ENCODE measurements around the gene FPGT.
"Not testable (repeated sequence)": the region's sequence is repeated elsewhere in the genome, so short reads cannot be mapped to it uniquely, and the experiment has no call there.

Gene FPGT

GRCh38 chr1:74197657-74198552, at the start of gene FPGT, which contains the start of gene LRRIQ3:
Gene FPGT (plus strand): TSS chr1:74198242. CDS start chr1:74198279, 37 bp downstream.
Gene LRRIQ3 (minus strand): TSS chr1:74198176. CDS start chr1:74183684, 14,492 bp downstream.
- peak; percentile 94 for DNase-seq

GRCh38 chr1:74160046-74160445, 38.0 kb upstream of the FPGT start:
- DNase-seq: no peak

DNA sequence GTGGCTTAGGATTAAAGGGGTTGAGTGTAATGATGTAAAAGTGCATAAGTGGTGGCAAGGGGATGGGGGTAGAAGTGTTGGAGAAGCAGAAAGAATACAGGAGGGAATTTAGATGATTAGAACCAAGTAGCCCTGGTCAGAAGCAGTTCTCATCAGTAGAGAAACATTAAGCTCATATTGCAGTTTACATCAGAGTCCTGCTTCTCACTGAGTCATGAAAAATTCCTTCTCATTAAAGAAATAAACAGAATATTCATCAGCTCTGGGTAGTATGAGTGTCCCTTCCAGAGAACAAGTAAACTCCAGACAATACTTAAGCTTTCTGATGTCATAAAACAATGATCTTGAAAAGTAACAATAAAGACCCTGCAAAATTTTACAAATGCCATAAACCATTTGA, 36.5 kb upstream of the FPGT start:
- DNase-seq: no peak

DNA sequence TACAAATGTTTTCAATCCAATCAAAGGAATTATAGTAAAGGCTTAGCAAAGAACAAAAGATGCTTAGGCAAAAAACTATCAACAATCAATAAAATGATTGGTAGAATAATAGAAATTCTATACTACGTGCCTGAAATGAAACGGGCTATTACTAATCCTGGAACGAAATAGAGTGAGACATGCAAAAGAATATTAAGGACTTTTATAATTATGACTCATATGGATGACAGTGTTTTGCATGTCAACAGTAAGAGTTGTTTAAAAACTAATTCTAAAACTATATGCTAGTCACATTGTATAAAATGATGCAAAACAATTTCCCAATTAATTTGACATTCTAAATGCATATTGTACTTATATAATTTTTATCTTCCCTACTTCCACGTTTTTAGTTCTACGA, 35.7 kb upstream of the FPGT start:
- DNase-seq: no peak

DNA sequence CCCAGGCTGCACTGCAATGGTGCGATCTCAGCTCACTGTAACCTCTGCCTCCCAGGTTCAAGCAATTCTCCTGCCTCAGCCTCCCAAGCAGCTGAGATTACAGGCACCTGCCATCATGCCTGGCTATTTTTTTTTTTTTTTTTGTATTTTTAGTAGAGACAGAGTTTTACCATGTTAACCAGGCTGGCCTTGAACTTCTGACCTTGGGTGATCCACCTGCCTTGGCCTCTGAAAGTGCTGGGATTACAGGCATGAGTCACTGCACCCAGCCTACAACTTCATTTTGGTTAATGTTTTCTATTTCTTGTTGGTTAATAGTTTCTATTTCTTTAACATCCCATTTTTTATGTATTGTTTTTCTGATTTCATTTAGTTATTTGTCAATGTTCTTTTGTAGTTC, 23.6 kb upstream of the FPGT start:
- not testable (repeated sequence) for DNase-seq

GRCh38 chr1:74180490-74180889, 17.6 kb upstream of the FPGT start:
- DNase-seq: no peak

GRCh38 chr1:74193908-74194307, 4.1 kb upstream of the FPGT start:
- DNase-seq: no peak

- no peak for DNase-seq
Observed at GRCh38 chr1:74195339-74195738, 2.7 kb upstream of the FPGT start.

GRCh38 chr1:74197255-74197654, 787 bp upstream of the FPGT start:
- no peak for DNase-seq

- DNase-seq: no peak
Observed at GRCh38 chr1:74199504-74199903, 1.5 kb downstream of the FPGT start.

DNA sequence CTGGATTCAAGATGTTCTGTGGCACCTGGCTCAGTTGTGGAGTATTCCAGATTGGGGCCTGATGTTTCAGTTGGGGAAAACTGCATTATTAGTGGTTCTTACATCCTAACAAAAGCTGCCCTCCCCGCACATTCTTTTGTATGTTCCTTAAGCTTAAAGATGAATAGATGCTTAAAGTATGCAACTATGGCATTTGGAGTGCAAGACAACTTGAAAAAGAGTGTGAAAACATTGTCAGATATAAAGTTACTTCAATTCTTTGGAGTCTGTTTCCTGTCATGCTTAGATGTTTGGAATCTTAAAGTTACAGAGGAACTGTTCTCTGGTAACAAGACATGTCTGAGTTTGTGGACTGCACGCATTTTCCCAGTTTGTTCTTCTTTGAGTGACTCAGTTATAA, 7.2 kb downstream of the FPGT start:
- no peak for DNase-seq

DNA sequence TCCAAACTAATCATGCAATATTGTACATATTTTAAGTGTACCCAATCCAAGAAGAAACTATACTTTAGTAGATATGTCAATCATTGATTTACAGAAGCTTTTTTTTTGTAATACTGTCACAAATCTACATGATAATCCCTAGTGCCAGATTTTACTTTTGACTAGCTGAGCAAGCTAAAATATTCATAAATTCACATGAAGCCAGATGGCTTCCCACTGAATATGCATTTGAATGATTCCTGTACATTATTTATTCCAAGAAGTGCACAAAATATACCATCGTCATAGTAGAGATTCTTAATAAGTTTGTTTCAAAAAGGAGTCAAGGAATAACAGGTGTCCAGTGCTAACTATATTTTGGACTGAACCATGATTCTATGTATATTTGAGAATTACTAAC, 17.2 kb downstream of the FPGT start:
- DNase-seq: no peak

- no peak for DNase-seq
Observed at GRCh38 chr1:74222701-74223100, 24.7 kb downstream of the FPGT start.

DNA sequence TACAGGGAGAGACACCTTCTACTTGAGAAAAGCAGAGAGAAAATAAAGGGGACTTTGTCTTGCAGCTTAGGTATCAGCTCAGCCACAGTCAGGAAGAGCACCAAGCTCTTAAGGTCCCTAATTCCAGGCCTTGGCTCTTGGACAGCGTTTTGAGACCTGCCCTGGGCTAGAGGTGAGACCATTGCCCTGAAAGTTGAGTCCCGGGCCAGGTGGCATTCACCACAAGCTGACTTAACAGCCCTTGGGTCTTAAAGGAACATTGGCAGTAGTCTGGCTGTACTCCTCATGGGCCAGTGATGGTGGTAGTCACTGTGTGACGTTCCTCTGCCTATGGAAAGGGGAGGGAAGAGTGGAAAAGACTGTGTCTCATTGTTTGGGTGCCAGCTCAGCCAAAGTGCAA, 25.4 kb downstream of the FPGT start:
- DNase-seq: no peak

- DNase-seq: no peak
Observed at GRCh38 chr1:74235153-74235552, 37.1 kb downstream of the FPGT start, which contains the start of gene TNNI3K. Gene TNNI3K (plus strand): TSS chr1:74235387. CDS start chr1:74235452, 65 bp downstream.

GRCh38 chr1:74236440-74236839, 38.4 kb downstream of the FPGT start:
- no peak for DNase-seq

GRCh38 chr1:74237035-74237434, 39.0 kb downstream of the FPGT start:
- no peak for DNase-seq

GRCh38 chr1:74237787-74238186, 39.7 kb downstream of the FPGT start:
- DNase-seq: no peak

DNA sequence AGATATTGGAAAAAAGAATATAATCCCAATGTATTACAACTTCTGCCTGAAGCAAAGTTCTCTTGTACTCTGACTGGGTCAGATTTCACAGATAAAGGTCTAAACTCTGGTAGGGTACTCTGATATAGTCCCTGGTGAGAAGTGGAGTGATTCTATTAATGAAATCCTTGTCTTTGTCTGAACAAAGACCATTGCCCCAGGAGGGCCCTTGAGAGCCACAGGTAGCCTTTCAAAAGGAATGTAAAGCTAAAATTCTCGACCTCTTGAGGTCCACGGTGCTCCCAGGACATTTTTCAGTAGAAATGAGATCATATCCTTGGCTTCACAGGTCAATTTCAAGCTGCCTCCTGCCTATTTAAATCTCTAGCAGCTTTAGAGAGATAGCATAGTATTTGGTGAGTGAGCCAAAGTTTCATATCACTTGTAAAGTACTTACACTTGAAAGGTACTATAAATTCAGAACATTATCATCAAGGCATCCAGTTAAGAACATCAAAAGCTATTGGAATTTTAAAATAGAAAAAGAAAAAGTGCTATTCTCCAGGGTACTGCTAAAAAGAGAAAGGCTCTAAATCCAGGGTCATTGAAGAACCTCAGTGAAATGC, 47.2 kb downstream of the FPGT start:
- no peak for DNase-seq

- no peak for DNase-seq
Observed at GRCh38 chr1:74246315-74246714, 48.3 kb downstream of the FPGT start.

DNA sequence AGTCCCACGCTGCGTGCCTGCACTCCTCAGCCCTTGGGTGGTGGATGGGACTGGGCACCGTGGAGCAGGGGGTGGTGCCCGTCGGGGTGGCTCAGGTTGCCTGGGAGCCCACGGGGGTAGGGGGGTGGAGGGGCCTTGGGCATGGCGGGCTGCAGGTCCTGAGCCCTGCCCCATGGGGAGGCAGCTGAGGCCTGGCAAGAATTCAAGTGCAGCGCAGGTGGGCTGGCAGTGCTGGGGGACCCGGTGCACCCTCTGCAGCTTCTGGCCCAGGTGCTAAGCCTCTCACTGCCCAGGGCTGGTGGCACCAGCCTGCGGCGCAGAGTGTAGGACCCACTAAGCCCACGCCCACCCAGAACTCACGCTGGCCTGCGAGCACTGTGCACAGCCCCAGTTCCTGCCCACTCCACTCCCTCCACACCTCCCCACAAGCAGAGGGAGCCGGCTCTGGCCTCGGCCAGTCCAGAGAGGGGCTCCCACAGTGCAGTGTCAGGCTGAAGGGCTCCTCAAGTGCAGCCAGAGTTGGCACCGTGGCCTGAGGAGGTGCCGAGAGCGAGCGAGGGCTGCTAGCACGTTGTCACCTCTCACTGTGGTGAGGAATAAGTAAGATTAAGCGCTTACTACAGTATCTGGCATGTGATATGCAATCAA, 50.0 kb downstream of the FPGT start:
- DNase-seq: no peak

GRCh38 chr1:74253243-74253824, 55.3 kb downstream of the FPGT start:
- not testable (repeated sequence) for DNase-seq

Measured in stimulated activated CD4-positive, alpha-beta T cell treated with anti-CD3 and anti-CD28 coated beads, Interleukin-2, amount 100 ng/mL, for 48 hours (primary cell).